Breast epithelium (tissue), 3 donors: ENCODE data around the gene NEGR1.

Experiments
- CTCF ChIP-seq, 3 donors: fragments of 450-650 bp; IDR thresholded peaks; one replicate each; pipeline ENCODE4 v1.5.1; 2016 to 2017; ENCODE audit warnings: antibody characterized with exemption in 3 of 3, mild to moderate bottlenecking in 3 of 3, moderate library complexity in 3 of 3
- POLR2A ChIP-seq: fragments of 450-650 bp; IDR thresholded peaks from one replicate; pipeline ENCODE4 v1.6.1; 2016; ENCODE audit warnings: antibody characterized with exemption, mild to moderate bottlenecking, moderate library complexity

- no peak for TF ChIP-seq CTCF (IDR thresholded peaks at IDR 0.05)
- TF ChIP-seq POLR2A = no peak
Observed at GRCh38 chr1:71882226-71882625, 400.1 kb downstream of the NEGR1 start.
